Tibial artery (tissue), 4 donors: Measurements from ENCODE around the gene DMBX1.

ENCODE experiments used
- DNase-seq, 2 donors: peaks; one replicate each; pipeline ENCODE4 v3.0.0-alpha.2; 2019
- H3K27ac ChIP-seq, 2 donors: fragments of 200-600 bp; sonication (generic) in 1 of 2; 1 replicate in 1 of 2; 2 replicates in 1 of 2; pipeline ENCODE4 v1.5.1; 2018 to 2019; ENCODE audit warnings: mild to moderate bottlenecking in 1 of 2
- H3K27me3 ChIP-seq, 2 donors: fragments of 200-600 bp; sonication (generic) in 1 of 2; one replicate each; pipeline versions ENCODE4 v1.5.1 to v1.6.0; 2016 to 2019
- H3K36me3 ChIP-seq, 3 donors: fragments of 200-600 bp; sonication (generic) in 2 of 3; one replicate each; pipeline ENCODE4 v1.5.1; 2016 to 2019; ENCODE audit warnings: mild to moderate bottlenecking in 2 of 3
- H3K4me1 ChIP-seq, 4 donors: fragments of 200-600 bp; sonication (generic) in 2 of 4; 1 replicate in 3 of 4; 2 replicates in 1 of 4; pipeline ENCODE4 v1.5.1; 2016 to 2019
- H3K4me3 ChIP-seq, 2 donors: fragments of 200-600 bp; sonication (generic) in 1 of 2; 1 replicate in 1 of 2; 2 replicates in 1 of 2; pipeline ENCODE4 v1.5.1; 2018 to 2019; ENCODE audit warnings: mild to moderate bottlenecking in 2 of 2
- H3K9me3 ChIP-seq, 3 donors: fragments of 200-600 bp; sonication (generic) in 1 of 3; one replicate each; pipeline ENCODE4 v1.5.1; 2016 to 2019
- intact Hi-C: fragments of 100-400 bp; cut with DNase I; formaldehyde crosslinking; loops from one replicate; pipeline ENCODE4 v1.15.0; 2023; ENCODE audit warnings: low total_unique reads
- TF ChIP-seq, protein P1 (sequence below), 2 experiments: fragments of 200-600 bp in 1 of 2; fragments of 450-650 bp in 1 of 2; IDR thresholded peaks; one replicate each; pipeline ENCODE4 v1.5.1; 2017 to 2019; ENCODE audit warnings: antibody characterized with exemption in 2 of 2, mild to moderate bottlenecking in 1 of 2, moderate library complexity in 1 of 2

DMBX1 gene

DNA sequence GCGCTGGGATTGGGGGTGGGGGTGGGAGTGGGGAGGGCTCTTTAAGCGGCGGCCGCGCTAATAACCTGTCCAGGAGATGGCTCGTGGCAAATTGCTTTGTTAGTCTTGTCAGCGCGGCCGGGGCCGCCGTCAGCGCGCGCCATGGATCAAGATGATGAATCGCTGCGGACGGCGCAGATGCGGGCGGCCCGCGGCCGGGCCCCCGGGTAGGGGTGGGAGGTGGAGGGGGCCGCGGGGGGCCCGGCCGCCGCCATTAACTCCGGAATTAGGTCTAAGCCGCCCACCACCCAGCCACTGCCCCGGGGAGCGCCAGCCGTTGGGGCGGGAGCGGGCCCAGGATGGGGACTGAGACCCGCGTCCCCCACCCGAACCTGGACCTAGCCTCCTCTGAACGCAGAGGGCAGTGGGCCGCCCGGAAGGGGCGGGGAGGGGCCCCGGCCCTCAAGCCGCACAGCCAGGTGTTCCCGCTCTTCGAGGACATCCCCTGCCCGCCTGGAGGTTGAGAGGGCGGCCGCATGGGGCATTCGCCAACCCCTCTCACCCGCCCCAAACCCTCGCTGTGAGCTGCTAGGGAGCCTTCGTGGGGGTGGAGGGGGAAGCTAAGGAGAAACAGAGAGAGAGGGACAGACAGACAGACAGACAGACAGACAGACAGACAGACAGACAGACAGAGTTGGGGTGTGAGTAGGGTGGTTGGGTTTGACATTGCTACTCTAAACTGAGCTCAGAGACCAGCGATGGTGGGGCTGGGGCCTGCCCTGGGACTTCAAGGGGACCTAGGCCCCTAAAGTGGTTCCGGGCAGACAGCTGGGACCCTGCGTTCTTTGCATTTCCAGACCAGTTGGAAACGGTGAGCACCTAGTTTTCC is 3.8 kb upstream of the DMBX1 start:
- intact Hi-C loops: no loop called here
- Histone ChIP-seq H3K27me3 (peaks cover 0 to 89% of the 10 kb centered on the region in 2 donors), H3K36me3 (no peaks in the 10 kb centered on the region), H3K27ac (no peak overlapping the region), H3K9me3 (no peaks in the 10 kb centered on the region), H3K4me3 (no peak overlapping the region), H3K4me1 (peaks cover 0 to 29% (median 18%) of the 10 kb centered on the region in 4 donors)
- TF ChIP-seq, protein P1, sequence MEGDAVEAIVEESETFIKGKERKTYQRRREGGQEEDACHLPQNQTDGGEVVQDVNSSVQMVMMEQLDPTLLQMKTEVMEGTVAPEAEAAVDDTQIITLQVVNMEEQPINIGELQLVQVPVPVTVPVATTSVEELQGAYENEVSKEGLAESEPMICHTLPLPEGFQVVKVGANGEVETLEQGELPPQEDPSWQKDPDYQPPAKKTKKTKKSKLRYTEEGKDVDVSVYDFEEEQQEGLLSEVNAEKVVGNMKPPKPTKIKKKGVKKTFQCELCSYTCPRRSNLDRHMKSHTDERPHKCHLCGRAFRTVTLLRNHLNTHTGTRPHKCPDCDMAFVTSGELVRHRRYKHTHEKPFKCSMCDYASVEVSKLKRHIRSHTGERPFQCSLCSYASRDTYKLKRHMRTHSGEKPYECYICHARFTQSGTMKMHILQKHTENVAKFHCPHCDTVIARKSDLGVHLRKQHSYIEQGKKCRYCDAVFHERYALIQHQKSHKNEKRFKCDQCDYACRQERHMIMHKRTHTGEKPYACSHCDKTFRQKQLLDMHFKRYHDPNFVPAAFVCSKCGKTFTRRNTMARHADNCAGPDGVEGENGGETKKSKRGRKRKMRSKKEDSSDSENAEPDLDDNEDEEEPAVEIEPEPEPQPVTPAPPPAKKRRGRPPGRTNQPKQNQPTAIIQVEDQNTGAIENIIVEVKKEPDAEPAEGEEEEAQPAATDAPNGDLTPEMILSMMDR (IDR thresholded peaks at IDR 0.05): no peak
- DNase-seq: no peak

- Histone ChIP-seq H3K4me3 (no peak overlapping the region), H3K36me3 (no peaks in the 10 kb centered on the region), H3K9me3 (no peaks in the 10 kb centered on the region), H3K27me3 (peaks cover 0 to 96% of the 10 kb centered on the region in 2 donors), H3K4me1 (peaks cover 0 to 36% (median 21%) of the 10 kb centered on the region in 4 donors), H3K27ac (no peak overlapping the region)
- DNase-seq: no peak
- intact Hi-C loops: no loop called here
- TF ChIP-seq, protein P1 (IDR thresholded peaks at IDR 0.05): no peak
Measured at GRCh38 chr1:46486432-46487015, 3.1 kb upstream of the DMBX1 start.

- H3K4me1 ChIP-seq: peaks cover 0 to 37% (median 21%) of the 10 kb centered on the region in 4 donors
- DNase-seq: no peak
- H3K27me3 ChIP-seq: peaks cover 0 to 99% of the 10 kb centered on the region in 2 donors
- TF ChIP-seq, protein P1 (IDR thresholded peaks at IDR 0.05): no peak
- intact Hi-C loops: no loop called here
- H3K9me3 ChIP-seq: no peaks in the 10 kb centered on the region
- no peaks in the 10 kb centered on the region for H3K36me3 ChIP-seq
- H3K4me3 ChIP-seq: no peak overlapping the region
- no peak overlapping the region for H3K27ac ChIP-seq
Measured at GRCh38 chr1:46487818-46488218, 1.8 kb upstream of the DMBX1 start.

GRCh38 chr1:46488343-46489168 is 1.1 kb upstream of the DMBX1 start:
- Histone ChIP-seq H3K27ac (no peak overlapping the region), H3K4me3 (no peak overlapping the region), H3K4me1 (peaks cover 0 to 37% (median 21%) of the 10 kb centered on the region in 4 donors), H3K36me3 (no peaks in the 10 kb centered on the region), H3K27me3 (peaks cover 0 to 100% of the 10 kb centered on the region in 2 donors), H3K9me3 (no peaks in the 10 kb centered on the region)
- TF ChIP-seq, protein P1 (IDR thresholded peaks at IDR 0.05): no peak
- intact Hi-C loops: no loop called here
- DNase-seq: no peak

- intact Hi-C loops: no loop called here
- peak overlapping the region; percentile 29 to 42 for H3K4me3 ChIP-seq
- no peak overlapping the region for H3K27ac ChIP-seq
- TF ChIP-seq, protein P1 (IDR thresholded peaks at IDR 0.05): no peak
- peaks cover 0 to 100% of the 10 kb centered on the region in 2 donors for H3K27me3 ChIP-seq
- H3K4me1 ChIP-seq: peaks cover 0 to 37% (median 21%) of the 10 kb centered on the region in 4 donors
- DNase-seq: no peak
- no peaks in the 10 kb centered on the region for H3K9me3 ChIP-seq
- no peaks in the 10 kb centered on the region for H3K36me3 ChIP-seq
Measured at GRCh38 chr1:46489169-46489637, 433 bp upstream of the DMBX1 start.
